Anterior cingulate cortex (tissue), 58 donors: ENCODE data around the gene WDR64.
A peak's percentile ranks its signal among the peaks of the same experiment; 100 is the strongest.
"Not testable (repeated sequence)": the region's sequence is repeated elsewhere in the genome, so short reads cannot be mapped to it uniquely, and the experiment has no call there.

Experiments used
- DNase-seq, 58 donors: peaks; one replicate each; lab custom pipeline; 2025; lab: John Stamatoyannopoulos, UW

Gene WDR64

GRCh38 chr1:241826613-241827012 lies 174.5 kb downstream of the WDR64 start:
- not testable (repeated sequence) for DNase-seq

- DNase-seq, result no peak
These were observed 175.2 kb downstream of the WDR64 start for GRCh38 chr1:241827264-241827663.

GRCh38 chr1:241828463-241829021 lies 176.5 kb downstream of the WDR64 start:
- DNase-seq, result peak in 4 of 58 donors; percentile 3 to 26 (median 16)

GRCh38 chr1:241829468-241829867 lies 177.4 kb downstream of the WDR64 start:
- DNase-seq, result no peak

- DNase-seq, result peak in 2 of 58 donors; percentile 19 to 45
These were observed 182.8 kb downstream of the WDR64 start for GRCh38 chr1:241834733-241835377.

GRCh38 chr1:241836941-241837340 lies 184.9 kb downstream of the WDR64 start:
- no peak for DNase-seq

- no peak for DNase-seq
These were observed 185.3 kb downstream of the WDR64 start for GRCh38 chr1:241837416-241837815.

- DNase-seq, result no peak
These were observed 185.8 kb downstream of the WDR64 start for GRCh38 chr1:241837901-241838300.

- DNase-seq, result no peak
These were observed 186.8 kb downstream of the WDR64 start for GRCh38 chr1:241838897-241839296.

- DNase-seq, result no peak
These were observed 187.4 kb downstream of the WDR64 start for GRCh38 chr1:241839369-241839979.

GRCh38 chr1:241840164-241840563 lies 188.1 kb downstream of the WDR64 start:
- DNase-seq, result no peak

- DNase-seq, result no peak
These were observed 189.6 kb downstream of the WDR64 start for GRCh38 chr1:241841691-241842090.

- DNase-seq, result no peak
These were observed 190.5 kb downstream of the WDR64 start for GRCh38 chr1:241842565-241842964.

- DNase-seq, result no peak
These were observed 192.5 kb downstream of the WDR64 start for GRCh38 chr1:241844593-241844992.

GRCh38 chr1:241846375-241846774 lies 194.3 kb downstream of the WDR64 start:
- DNase-seq, result no peak

GRCh38 chr1:241846862-241847539 lies 194.9 kb downstream of the WDR64 start:
- DNase-seq, result no peak

GRCh38 chr1:241847540-241847795 lies 195.4 kb downstream of the WDR64 start:
- DNase-seq, result no peak

- DNase-seq, result peak; percentile 48 to 99 (median 91)
These were observed 196.0 kb downstream of the WDR64 start, which contains the start of gene EXO1 for GRCh38 chr1:241847796-241848685. TSS of gene EXO1 (plus strand) at chr1:241848204. CDS start at chr1:241850426, 2,222 bp downstream.

- DNase-seq, result no peak
These were observed 196.7 kb downstream of the WDR64 start for GRCh38 chr1:241848686-241849344.

- no peak for DNase-seq
These were observed 197.2 kb downstream of the WDR64 start for GRCh38 chr1:241849345-241849695.
